Gastroesophageal sphincter (tissue), 4 donors: Measurements from ENCODE around the gene TGFB3. TPM values are rescaled to one million over a fixed set of nuclear protein-coding genes. Genes with fewer than 3 reads are reported as not detected.
A peak's percentile ranks its signal among the peaks of the same experiment; 100 is the strongest.

Experiments used
- ATAC-seq: fragments of 150-250 bp; one replicate; pipeline ENCODE4 v1.9.1; 2016; ENCODE audit warnings: mild to moderate bottlenecking, moderate library complexity
- H3K27ac ChIP-seq, 4 donors: fragments of 200-600 bp; sonication (generic) in 3 of 4; 1 replicate in 3 of 4; 2 replicates in 1 of 4; pipeline ENCODE4 v1.5.1; 2016 to 2019
- H3K27me3 ChIP-seq: fragments of 200-600 bp; sonication (generic); one replicate; pipeline ENCODE4 v1.5.1; 2019
- H3K36me3 ChIP-seq, 2 donors: fragments of 200-600 bp; sonication (generic); one replicate each; pipeline ENCODE4 v1.5.1; 2019; ENCODE audit warnings: control low read depth in 1 of 2
- H3K4me1 ChIP-seq, 3 donors: fragments of 200-600 bp; sonication (generic); 1 replicate in 2 of 3; 2 replicates in 1 of 3; pipeline ENCODE4 v1.5.1; 2016 to 2019; ENCODE audit warnings: control low read depth in 2 of 3
- H3K4me3 ChIP-seq, 2 donors: fragments of 200-600 bp; sonication (generic); one replicate each; pipeline ENCODE4 v1.5.1; 2019; ENCODE audit warnings: mild to moderate bottlenecking in 1 of 2, moderate library complexity in 1 of 2
- H3K9me3 ChIP-seq, 3 donors: fragments of 200-600 bp; sonication (generic); one replicate each; pipeline ENCODE4 v1.5.1; 2017 to 2019; ENCODE audit warnings: control low read depth in 2 of 3
- EP300 ChIP-seq: sonication (generic); formaldehyde crosslinking; IDR thresholded peaks from one replicate; pipeline ENCODE4 v1.6.1; 2017; ENCODE audit warnings: antibody characterized with exemption, mild to moderate bottlenecking
- POLR2A ChIP-seq, 2 donors: fragments of 450-650 bp; IDR thresholded peaks; one replicate each; pipeline ENCODE4 v1.6.1; 2017; ENCODE audit warnings: antibody characterized with exemption in 2 of 2, mild to moderate bottlenecking in 2 of 2, moderate library complexity in 1 of 2
- POLR2AphosphoS5 ChIP-seq: sonication (generic); formaldehyde crosslinking; IDR thresholded peaks from one replicate; pipeline ENCODE4 v1.6.1; 2017; ENCODE audit warnings: antibody characterized with exemption
- WGBS, 2 donors: methylation state at CpG; one replicate each; pipeline ENCODE4 v1.1.5; 2018; ENCODE audit warnings: low coverage in 1 of 2; 5-methylcytosine and 5-hydroxymethylcytosine counted together
- total RNA-seq, 4 donors: library from RNA; depleted of rRNA; stranded (reverse); fragments of >200 nt; gene quantifications; one replicate each; pipeline ENCODE4 v1.1.0, GENCODE V29; 2016
- TF ChIP-seq, protein P1 (sequence below), 4 experiments: fragments of 200-600 bp in 2 of 4; fragments of 450-650 bp in 2 of 4; sonication (generic) in 1 of 4; IDR thresholded peaks; one replicate each; pipeline ENCODE4 v1.5.1; 2017 to 2019; ENCODE audit warnings: antibody characterized with exemption in 4 of 4, mild to moderate bottlenecking in 2 of 4, moderate library complexity in 2 of 4

Gene TGFB3
- total RNA-seq, 4 donors from 2014 or later: 24.1 to 38.3 (median 27.6) TPM

- H3K27ac ChIP-seq: peak overlapping the region in 3 of 4 donors; percentile 93 to 98 (median 97)
- no peak for ATAC-seq
- TF ChIP-seq POLR2A (IDR thresholded peaks at IDR 0.05): no peak
- TF ChIP-seq POLR2AphosphoS5: no peak
- TF ChIP-seq, protein P1, sequence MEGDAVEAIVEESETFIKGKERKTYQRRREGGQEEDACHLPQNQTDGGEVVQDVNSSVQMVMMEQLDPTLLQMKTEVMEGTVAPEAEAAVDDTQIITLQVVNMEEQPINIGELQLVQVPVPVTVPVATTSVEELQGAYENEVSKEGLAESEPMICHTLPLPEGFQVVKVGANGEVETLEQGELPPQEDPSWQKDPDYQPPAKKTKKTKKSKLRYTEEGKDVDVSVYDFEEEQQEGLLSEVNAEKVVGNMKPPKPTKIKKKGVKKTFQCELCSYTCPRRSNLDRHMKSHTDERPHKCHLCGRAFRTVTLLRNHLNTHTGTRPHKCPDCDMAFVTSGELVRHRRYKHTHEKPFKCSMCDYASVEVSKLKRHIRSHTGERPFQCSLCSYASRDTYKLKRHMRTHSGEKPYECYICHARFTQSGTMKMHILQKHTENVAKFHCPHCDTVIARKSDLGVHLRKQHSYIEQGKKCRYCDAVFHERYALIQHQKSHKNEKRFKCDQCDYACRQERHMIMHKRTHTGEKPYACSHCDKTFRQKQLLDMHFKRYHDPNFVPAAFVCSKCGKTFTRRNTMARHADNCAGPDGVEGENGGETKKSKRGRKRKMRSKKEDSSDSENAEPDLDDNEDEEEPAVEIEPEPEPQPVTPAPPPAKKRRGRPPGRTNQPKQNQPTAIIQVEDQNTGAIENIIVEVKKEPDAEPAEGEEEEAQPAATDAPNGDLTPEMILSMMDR (IDR thresholded peaks at IDR 0.05): peak in 3 of 4 experiments; percentile 61 to 73 (median 68)
- no peak for TF ChIP-seq EP300
Observed at GRCh38 chr14:75979071-75979571, 2.7 kb downstream of the TGFB3 start.

GRCh38 chr14:75978249-75978731 lies 3.5 kb downstream of the TGFB3 start:
- Histone ChIP-seq H3K27ac (peak overlapping the region in 2 of 4 donors; percentile 4 to 98), H3K36me3 (no peaks in the 10 kb centered on the region), H3K27me3 (no peaks in the 10 kb centered on the region), H3K4me3 (no peak overlapping the region), H3K9me3 (no peaks in the 10 kb centered on the region), H3K4me1 (peaks cover 0 to 62% (median 19%) of the 10 kb centered on the region in 3 donors)
- 61 to 65% methylated on average over 3 of the region's 10 CpGs for WGBS, 2 donors
- no peak for ATAC-seq
- TF ChIP-seq, protein P1 (IDR thresholded peaks at IDR 0.05): no peak
- TF ChIP-seq POLR2AphosphoS5 (no peak), POLR2A (IDR thresholded peaks at IDR 0.05) (no peak), EP300 (no peak)

More at GRCh38 chr14:75979071-75979571, 2.7 kb downstream of the TGFB3 start:
- WGBS, 2 donors: 30% methylated on average over 2 of the region's 14 CpGs; no CpG with 5 or more reads in 1 of the 2 donors
- no peaks in the 10 kb centered on the region for H3K27me3 ChIP-seq
- no peaks in the 10 kb centered on the region for H3K36me3 ChIP-seq
- no peaks in the 10 kb centered on the region for H3K9me3 ChIP-seq
- H3K4me3 ChIP-seq: peak overlapping the region; percentile 2 to 76
- peaks cover 0 to 61% (median 19%) of the 10 kb centered on the region in 3 donors for H3K4me1 ChIP-seq

GRCh38 chr14:75977582-75977943 lies 4.2 kb downstream of the TGFB3 start:
- peaks cover 0 to 62% (median 19%) of the 10 kb centered on the region in 3 donors for H3K4me1 ChIP-seq
- WGBS, 2 donors: 43 to 48% methylated on average over 3 of the region's 3 CpGs
- H3K4me3 ChIP-seq: no peak overlapping the region
- no peaks in the 10 kb centered on the region for H3K27me3 ChIP-seq
- H3K36me3 ChIP-seq: no peaks in the 10 kb centered on the region
- H3K27ac ChIP-seq: peak overlapping the region in 1 of 4 donors; percentile 10
- no peaks in the 10 kb centered on the region for H3K9me3 ChIP-seq
- TF ChIP-seq, protein P1 (IDR thresholded peaks at IDR 0.05): no peak
- TF ChIP-seq POLR2AphosphoS5 (no peak), POLR2A (IDR thresholded peaks at IDR 0.05) (no peak), EP300 (no peak)
- ATAC-seq: no peak

DNA sequence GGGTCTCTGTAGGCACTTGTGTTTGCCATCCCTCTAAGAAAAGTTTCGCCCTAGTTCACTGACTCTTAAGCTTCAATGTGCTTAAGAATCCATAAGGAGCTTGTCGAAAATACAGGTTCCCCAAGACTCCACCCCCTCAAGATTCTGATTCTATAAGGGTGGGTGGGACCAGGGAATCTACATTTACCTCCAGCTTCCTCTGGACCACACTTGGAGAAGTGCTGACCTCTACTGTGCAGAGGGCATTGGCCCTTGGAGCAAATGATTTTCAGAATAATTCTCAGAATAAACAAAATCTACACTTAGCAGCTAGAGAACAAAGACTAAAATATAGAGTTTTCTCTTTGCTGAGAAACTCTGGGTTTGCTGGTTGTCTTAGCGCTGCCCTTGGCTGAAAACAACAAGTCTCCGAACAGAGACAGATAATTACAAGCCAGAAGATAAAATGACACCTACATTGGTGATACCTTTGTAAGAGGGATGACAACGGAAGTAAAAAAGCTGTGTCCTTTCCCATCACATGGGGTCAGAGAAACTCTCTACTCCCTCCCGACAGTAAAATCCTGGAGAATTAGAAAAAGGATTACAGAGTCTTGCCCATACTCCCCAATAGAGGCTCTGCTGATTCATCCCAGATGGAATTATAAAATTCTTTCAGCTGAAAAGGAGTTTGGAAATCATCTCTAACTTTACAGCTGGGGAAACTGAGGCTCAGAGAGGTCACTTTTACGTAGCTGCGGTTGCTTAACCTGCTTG lies 4.8 kb downstream of the TGFB3 start:
- WGBS, 2 donors: 56 to 76% methylated on average over 8 of the region's 8 CpGs
- H3K27ac ChIP-seq: peak overlapping the region in 1 of 4 donors; percentile 10

More for the DNA sequence above, 4.8 kb downstream of the TGFB3 start:
- TF ChIP-seq POLR2A (IDR thresholded peaks at IDR 0.05) (no peak), POLR2AphosphoS5 (no peak), EP300 (no peak)
- TF ChIP-seq, protein P1 (IDR thresholded peaks at IDR 0.05): no peak
- no peaks in the 10 kb centered on the region for H3K27me3 ChIP-seq
- H3K9me3 ChIP-seq: no peaks in the 10 kb centered on the region
- H3K36me3 ChIP-seq: no peaks in the 10 kb centered on the region
- H3K4me1 ChIP-seq: peaks cover 0 to 62% (median 19%) of the 10 kb centered on the region in 3 donors
- H3K4me3 ChIP-seq: no peak overlapping the region
- no peak for ATAC-seq
